GM19468 (cell line): ENCODE data around the gene SLC36A1.
A peak's percentile ranks its signal among the peaks of the same experiment; 100 is the strongest.

Source experiments
- ATAC-seq: cut with Tn5 transposase; IDR thresholded peaks from one replicate; pipeline ENCODE4 v1.9.1; 2021; ENCODE audit warnings: mild to moderate bottlenecking, moderate library complexity, moderate number of reproducible peaks; ENCODE audit not compliant: unreplicated experiment; ENCODE audit errors: extremely low read depth

Gene SLC36A1

GRCh38 chr5:151450605-151451004 is 3.2 kb downstream of the SLC36A1 start:
- no peak for ATAC-seq

DNA sequence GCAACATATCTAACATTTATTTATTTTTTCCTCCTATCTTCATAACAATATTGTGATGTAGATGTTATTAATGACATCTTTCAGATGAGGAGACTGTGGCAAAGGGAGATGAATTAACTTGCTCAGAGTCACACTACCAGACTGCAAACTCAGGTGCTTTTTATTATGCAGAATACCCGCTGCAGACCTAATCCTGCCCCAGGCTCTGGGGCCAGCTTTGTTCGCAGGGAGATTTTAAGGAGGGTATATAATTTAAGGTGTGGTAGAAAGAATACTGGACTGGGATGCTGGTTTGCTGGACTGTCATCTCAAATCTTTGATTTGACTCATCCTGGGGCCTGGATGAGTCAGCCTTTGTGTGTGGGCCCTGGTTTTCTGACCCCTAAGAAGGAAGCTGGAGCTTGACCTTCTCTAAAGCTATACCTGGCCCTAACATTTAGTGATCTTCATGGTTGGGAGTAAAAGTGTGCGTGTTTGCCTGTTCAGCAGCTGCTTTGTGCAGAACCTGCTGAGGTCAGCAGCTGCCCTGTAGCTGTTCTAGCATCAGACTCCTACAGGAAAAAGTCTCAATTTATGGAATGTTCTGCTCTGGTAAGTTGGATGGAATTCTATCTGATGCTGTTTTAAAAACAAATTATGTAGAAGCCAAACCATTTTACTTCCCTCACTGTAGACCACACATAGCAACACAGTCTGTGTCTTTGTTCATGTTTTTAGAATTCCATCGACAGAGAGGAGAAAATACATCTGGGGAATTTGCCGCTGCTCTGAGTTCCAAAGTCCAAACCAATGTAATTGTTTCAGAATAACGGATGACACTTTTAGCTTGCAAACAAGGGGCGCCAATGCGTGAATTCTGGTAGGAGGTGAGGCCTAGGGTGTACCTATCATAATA is 4.5 kb downstream of the SLC36A1 start:
- ATAC-seq, result peak; percentile 31

- ATAC-seq, result no peak
Observed at GRCh38 chr5:151454166-151454565, 6.8 kb downstream of the SLC36A1 start.

- no peak for ATAC-seq
Observed at GRCh38 chr5:151454889-151455288, 7.5 kb downstream of the SLC36A1 start.

DNA sequence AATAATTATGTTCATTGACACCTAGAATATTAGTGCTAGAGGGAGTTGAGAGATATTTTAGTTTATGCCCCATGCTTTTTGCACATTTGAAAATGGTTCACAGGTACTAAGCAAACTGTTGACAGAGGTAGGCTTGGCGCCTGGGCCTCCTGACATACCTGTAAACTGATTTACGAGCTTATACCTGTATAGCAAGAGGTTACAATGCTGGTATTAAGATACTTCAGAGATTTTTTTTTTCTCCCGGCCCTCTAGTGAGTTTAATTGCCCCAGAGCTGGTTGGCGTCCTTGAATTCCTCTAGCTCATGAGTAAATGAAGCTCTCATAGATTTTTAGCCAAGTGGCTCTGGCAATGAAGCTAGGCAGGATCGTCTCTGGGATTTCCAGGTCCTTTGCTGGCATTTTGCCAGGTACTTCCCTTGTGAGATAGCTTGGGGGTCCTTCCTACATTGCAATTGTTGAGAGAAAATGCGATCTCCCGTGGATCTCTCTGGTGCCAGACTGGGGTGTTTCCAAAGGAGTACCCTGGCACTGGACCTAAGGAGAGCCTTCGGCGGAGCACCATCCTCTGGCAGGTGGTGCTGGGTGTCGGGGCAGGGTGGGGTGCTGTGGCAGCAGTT is 9.0 kb downstream of the SLC36A1 start:
- ATAC-seq, result no peak

DNA sequence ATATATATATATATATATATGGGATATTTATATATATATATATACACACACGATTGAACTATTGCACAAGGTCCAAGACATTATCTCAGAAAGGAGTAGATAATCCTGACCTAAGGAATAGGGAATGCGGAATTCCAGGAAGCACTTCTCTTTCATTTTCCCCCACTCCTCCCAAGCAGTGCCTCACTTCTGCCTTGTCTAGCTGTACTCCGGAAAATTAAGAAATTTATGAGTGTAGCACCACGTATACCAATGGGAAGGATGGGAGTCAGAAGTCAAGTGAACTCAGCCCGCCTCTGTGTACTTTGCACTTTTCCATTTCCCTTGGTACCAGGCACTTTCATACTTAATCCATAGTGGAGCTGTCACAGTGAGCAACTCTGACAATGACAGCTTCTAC is 10.9 kb downstream of the SLC36A1 start:
- no peak for ATAC-seq

DNA sequence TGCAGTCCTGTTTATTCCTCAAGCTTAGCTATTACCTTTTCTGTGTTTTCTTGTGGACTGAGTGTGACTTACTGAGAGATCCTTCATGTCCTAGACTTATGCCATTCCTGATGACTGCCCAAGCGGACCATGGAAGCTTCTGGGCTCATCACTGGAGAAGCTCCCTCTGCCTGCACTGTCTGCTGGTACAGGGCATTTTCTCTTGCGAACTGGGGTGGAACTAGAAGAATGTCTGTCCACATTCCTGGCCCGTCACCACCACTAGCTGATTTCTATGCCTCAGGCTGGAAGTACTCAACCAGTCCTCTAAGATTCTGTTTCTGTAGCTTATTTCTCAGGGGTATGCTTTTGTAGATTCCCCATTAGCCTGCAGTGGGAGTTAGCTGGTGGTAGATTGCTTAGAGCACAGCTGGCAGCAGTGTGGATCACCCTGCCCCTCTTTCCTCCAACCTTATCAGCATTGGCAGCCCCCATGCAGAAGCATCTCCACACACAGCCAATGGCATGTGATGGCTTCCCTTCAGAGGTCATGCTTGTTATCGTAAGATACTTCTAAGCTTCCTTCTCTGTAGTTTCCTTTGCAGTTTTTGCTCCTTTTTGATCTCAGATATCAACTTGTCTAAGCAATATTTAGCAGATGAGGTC is 12.4 kb downstream of the SLC36A1 start:
- ATAC-seq, result no peak

GRCh38 chr5:151461312-151461711 is 13.9 kb downstream of the SLC36A1 start:
- ATAC-seq, result peak; percentile 86

GRCh38 chr5:151463137-151464029 is 16.0 kb downstream of the SLC36A1 start:
- no peak for ATAC-seq

DNA sequence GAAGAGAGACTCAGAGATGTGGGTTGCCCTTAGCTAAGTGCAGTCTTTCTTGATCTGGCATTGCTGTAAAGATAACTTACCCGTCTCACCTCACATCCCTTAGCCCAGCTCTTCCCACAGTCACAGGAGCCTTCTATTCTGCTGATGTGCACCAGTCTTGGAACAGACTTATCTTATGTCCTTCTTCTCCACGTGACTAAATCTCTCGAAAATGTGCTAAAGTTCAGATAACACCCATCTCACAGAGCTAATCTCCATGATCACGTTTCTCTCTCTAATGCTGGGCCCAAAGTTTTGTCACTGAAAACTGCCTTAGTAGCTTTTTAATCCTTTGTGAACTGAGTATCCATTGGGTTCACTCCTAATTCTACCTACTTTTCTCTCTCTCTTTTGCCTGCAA is 16.7 kb downstream of the SLC36A1 start:
- ATAC-seq, result no peak

- no peak for ATAC-seq
Observed at GRCh38 chr5:151465476-151465875, 18.1 kb downstream of the SLC36A1 start.

GRCh38 chr5:151467576-151467975 is 20.2 kb downstream of the SLC36A1 start:
- no peak for ATAC-seq

DNA sequence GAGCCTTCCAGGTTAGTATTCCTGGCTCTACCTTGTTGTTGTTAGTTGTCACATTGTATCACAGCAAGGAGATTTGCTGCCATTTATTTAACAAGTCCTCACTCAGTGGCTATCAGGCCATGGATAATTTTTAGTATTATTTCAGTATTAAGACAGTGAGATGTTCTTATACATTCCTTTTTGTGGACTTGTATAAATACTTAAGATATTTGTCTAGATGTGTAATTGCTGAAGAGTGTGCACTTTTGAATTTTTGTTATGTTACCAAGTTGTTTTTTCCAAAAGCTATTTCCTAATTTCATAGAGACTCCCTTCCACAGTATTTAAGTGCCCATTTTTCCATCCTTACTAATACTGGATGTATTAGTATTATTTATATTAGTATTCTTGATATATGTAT is 22.0 kb downstream of the SLC36A1 start:
- ATAC-seq, result no peak

GRCh38 chr5:151469992-151470391 is 22.6 kb downstream of the SLC36A1 start:
- no peak for ATAC-seq

DNA sequence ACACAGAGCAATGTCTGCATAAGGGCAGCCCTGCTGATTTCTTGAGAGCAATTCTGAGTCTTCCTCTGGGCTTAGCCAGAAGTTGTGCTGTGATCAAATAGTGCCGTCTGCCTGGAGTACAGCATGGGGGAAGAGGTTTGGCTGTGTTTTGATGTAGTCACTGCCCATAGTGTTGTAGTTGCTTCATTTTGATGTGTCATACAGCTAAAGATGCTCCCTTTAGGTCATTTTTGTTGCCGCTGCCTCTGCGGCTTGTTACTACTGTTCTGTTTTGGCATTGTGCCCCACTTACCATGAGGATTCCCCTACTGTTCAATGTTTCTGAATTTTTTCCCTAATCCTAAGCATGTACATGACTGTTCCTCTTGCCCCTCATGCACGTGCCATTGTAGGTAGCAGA is 23.0 kb downstream of the SLC36A1 start:
- ATAC-seq, result no peak

GRCh38 chr5:151471276-151471675 is 23.9 kb downstream of the SLC36A1 start:
- ATAC-seq, result no peak

GRCh38 chr5:151474799-151475198 is 27.4 kb downstream of the SLC36A1 start:
- ATAC-seq, result no peak

GRCh38 chr5:151475388-151475787 is 28.0 kb downstream of the SLC36A1 start:
- ATAC-seq, result no peak

- no peak for ATAC-seq
Observed at GRCh38 chr5:151476016-151476415, 28.6 kb downstream of the SLC36A1 start.

DNA sequence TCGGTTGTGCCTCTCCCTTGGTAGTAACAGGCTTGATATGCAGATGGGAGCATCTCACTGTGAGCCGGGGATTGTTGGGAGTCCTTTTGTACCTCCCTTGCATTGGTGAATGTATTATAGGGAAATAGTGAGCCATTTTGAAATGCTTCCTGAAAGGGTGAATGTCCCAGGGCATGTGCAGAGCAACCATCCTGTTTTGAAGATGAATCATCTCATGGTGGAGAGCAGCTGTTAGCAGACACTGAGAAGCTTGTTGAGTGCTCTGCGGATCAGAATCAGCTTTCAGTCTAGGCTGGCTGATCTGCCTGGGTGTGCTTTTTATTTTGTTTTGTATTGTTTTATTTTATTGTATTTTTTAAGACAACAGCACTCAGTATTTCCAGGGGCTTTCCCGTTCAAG is 29.7 kb downstream of the SLC36A1 start:
- ATAC-seq, result no peak
